NB4 (cell line): ENCODE measurements around the gene TRPM1.

ENCODE experiments used
- POLR2A ChIP-seq: IDR thresholded peaks from 2 replicates; pipeline ENCODE4 v1.6.1; 2011; ENCODE audit warnings: mild to moderate bottlenecking; ENCODE audit not compliant: insufficient read length; ENCODE audit errors: extremely low read depth
- TF ChIP-seq, protein P1 (sequence below): IDR thresholded peaks from one replicate; pipeline ENCODE4 v1.5.1; 2012; ENCODE audit warnings: low read depth, low read length
- TF ChIP-seq, protein P2 (sequence below): IDR thresholded peaks from 2 replicates; pipeline ENCODE4 v1.6.1; 2011; ENCODE audit warnings: low read depth, low read length

DNA sequence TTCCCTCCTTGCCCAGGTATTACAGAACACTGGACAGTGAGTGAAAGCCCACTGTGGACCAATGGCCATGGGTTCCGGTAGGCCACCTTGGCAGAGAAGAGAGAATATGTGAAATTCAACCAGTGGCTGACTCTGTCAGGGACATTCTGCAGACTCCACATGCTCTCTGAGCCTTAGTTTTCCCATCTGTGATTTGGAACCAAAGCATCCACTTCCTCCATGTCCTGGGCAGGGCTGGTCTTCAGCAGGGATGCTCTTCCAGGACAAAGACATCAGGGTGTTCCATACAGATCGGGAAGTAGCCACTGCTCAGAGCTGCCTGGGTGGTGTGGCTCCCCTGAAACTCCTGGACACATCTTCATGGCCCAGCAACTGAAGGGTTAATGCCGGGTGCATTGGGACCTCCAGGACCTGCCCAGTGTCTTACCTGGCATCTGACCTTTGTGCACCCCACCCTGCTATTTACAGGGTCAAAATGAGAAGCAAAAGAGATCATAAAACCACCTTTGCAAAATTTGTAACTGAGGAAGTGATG, 28.3 kb upstream of the TRPM1 start:
- TF ChIP-seq, protein P1, sequence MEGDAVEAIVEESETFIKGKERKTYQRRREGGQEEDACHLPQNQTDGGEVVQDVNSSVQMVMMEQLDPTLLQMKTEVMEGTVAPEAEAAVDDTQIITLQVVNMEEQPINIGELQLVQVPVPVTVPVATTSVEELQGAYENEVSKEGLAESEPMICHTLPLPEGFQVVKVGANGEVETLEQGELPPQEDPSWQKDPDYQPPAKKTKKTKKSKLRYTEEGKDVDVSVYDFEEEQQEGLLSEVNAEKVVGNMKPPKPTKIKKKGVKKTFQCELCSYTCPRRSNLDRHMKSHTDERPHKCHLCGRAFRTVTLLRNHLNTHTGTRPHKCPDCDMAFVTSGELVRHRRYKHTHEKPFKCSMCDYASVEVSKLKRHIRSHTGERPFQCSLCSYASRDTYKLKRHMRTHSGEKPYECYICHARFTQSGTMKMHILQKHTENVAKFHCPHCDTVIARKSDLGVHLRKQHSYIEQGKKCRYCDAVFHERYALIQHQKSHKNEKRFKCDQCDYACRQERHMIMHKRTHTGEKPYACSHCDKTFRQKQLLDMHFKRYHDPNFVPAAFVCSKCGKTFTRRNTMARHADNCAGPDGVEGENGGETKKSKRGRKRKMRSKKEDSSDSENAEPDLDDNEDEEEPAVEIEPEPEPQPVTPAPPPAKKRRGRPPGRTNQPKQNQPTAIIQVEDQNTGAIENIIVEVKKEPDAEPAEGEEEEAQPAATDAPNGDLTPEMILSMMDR = no peak
- TF ChIP-seq POLR2A = no peak
- TF ChIP-seq, protein P2, sequence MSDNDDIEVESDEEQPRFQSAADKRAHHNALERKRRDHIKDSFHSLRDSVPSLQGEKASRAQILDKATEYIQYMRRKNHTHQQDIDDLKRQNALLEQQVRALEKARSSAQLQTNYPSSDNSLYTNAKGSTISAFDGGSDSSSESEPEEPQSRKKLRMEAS = no peak
